HG03558 (cell line): ENCODE measurements around the gene UBD.

ENCODE experiments used
- ATAC-seq: cut with Tn5 transposase; IDR thresholded peaks from one replicate; pipeline ENCODE4 v1.9.1; 2021; ENCODE audit warnings: moderate number of reproducible peaks; ENCODE audit not compliant: unreplicated experiment; ENCODE audit errors: extremely low read depth

Gene UBD

DNA sequence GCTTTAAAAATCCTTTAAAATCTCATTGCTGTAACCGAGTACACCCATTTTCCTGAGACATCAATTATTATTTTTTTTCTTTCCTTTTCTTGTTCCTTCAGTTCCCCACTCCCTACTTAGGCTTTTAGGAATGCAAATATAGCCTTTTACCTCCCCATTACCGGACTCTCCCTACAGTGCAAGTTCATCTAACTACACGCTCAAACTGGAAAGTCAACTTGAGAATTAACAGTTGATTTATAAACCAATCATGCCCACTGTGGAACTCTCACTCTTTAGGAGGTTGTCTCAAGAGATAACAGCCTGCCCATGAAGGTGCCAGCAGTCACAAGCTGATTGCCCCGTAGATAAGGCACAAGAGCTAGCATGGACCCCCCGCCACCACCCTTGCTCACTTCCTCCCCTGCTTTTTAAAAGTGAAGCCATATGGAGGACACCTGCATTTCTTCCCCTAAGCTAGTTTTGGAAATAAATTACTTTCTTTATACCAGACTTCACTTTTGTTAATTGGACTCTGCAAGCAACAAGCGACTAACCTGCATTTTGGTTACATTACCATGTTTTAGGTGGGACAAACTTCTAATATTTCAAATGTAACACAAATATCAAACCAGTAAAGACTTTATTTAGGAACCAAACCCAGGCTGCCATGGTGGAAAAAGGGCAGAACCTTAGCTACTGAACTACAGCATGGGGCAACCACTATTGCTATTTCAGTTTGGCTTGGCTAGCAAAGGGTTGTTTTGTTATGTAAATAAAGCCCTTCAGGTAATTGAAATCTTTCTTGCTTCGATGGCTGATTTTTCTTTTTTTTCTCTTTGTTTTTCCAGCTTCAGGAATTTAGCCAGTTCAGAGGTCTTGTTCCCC, 34.9 kb downstream of the UBD start:
- ATAC-seq: no peak

DNA sequence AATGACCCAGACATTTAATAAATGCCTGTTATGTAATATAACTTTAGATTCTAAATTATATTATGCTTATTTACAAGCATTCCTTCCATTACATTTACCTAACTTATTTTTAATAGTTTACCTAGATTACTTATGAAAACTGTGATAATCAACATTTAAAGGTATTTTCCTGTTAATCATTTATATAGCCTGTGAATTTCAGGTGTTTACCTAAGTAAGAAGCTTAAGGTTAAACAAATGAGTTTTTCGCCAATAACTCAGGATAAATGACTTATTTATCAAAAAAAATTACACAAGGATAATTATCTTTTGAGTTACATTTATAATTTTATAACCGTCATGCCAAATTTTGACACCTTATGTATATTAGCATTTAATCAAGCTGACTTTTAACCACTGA, 35.5 kb downstream of the UBD start:
- no peak for ATAC-seq

DNA sequence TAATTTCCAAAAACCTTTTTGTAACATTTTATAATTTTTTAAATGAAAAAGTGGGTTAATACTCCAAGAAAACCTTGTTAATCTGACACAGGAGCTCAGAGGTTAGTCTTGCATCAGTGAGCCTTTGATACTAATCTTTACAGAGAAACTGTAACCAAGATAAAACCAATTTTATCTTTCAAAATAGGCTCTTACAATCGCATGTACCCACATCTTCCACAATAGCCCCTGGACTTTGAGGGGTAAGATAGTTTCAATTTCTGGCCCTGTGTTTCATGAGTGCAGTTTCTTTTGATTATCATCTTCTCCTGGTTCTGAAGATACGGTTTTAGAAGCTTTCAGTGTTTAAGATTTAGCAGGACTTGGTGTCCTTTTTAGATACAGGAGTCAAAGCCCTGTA, 37.3 kb downstream of the UBD start:
- no peak for ATAC-seq

DNA sequence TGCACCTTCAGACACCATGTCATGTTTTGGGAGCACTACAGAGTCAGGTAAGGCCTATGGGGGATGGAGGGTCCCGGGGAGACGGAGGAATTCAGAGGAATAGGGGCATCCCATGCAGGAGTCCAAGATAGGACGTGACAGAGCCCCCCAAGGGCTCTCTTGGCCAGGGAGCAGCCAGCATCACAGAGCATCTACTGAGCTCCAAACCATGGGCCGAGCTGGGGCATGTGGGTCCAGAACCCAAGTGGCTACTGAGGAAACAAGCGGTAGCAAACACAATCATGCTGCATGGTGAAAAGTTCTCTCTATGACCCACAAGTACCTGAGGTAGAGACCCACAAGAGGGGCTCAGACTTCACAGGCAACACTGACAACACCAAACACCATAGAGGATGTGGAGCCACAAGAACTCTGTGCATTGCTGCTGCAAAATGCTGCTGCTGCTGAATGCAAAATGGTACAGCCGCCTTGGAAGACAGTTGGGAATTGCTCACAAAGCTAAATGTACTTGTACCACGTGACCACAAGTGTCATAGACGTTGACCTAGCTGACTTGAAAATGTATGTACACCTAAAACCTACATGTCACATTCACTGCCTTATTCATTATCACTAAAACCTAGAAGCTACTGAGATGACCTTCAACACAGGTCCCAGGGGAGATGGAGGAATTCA, 38.4 kb downstream of the UBD start:
- no peak for ATAC-seq

DNA sequence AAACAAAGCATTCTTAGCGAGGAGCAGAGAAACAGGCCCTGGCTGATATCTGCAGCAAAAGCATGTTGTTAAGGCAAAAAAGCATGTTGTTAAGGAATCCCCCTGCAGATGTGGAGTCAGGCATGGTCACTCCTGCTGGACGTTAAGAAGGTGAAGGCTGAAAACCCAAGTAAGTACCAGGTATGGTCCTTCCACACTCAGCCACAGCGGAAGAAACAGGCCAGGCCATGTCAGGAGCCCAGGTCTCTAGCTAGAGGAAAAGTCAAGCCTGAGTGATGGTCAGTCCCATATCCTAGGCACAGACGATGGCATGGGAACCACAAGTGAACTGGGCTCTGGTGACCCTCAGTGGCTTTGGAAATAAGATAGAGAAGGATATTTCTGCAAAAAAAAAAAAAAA, 39.3 kb downstream of the UBD start:
- no peak for ATAC-seq

DNA sequence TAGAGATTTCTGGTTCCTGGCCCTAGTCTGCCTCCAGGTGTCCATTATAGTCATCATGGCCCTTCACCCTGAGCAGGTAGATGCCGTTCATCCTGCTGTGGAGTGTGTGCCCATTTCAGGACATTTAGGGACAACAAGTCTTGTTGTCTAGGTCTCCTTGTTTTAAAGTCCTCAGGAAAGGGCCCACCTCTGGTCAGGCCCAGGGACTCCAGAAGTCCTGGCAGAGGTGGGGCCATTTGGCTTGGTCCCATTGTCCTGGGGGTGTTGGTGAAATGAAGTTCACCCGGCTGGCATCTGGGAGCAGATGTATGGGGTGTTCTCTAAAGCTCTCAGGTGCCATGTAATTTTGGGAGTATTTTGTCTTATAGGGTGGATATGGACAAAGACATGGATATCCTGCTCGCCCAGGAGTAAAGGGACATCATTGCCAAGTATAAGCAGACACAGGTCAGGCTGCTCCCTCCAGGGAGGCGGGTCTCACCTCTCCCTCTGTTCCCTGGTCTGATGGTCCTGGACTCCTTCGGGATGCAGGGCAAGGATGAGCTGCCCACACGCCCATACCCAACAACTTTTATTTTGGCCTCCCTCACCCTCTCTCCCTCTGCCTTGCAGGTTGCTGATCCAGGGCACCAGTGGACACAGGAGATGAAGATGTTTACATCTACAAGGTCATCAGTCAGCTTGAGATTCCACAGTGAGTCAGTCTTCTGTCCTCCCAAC, 40.1 kb downstream of the UBD start:
- ATAC-seq: no peak

DNA sequence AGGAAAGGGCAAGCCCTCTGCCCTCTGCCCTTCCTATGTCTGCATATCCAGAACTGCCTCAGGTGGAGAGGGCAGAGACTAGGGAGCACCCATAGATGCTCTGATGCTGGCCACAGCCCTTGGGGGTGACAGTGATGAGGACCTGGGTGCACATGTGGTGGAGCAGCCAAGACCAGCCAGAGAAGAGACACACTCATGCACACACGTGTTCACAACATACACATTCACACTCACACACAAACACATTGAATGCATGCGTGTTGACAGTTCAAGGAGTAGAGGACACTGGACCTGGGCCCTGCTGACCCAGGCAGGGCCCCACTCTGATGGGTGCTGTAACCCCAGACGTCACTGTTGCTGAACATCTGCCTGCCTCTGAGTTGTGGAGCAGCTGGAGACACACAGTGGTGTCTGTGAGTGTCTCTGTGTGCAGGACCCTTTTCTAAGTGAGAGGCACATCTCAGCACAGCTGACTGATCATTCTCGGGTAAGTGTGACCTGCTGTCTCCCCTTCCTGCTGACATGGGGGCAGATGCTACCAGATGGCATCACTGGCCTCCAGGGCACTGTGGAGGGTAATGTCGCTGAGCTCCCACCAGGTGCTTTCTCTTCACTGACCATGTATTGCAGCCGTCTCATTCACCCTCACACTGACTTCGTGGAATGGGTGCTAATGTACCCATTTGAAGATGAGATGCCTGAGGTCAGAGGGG, 41.6 kb downstream of the UBD start:
- ATAC-seq: no peak

DNA sequence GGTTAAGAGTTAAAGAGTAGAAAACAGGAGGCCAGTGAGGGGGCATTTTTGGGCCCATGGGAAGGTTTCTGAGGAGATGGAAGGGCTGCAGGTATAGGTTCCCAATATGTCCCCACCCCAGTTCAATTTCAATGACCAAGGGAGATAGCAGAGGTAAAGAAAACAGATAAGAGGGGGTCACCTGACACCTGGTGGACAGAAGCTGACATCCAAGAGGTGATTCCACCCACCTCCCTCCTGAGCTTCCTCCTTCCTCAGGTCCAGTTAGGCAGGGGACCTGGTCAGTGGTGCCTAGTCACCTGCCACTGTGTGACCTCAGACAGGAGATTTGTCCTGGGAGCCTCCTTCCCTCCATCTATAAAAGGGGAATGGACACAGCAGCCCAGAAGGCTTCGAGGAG, 42.3 kb downstream of the UBD start:
- ATAC-seq: no peak

DNA sequence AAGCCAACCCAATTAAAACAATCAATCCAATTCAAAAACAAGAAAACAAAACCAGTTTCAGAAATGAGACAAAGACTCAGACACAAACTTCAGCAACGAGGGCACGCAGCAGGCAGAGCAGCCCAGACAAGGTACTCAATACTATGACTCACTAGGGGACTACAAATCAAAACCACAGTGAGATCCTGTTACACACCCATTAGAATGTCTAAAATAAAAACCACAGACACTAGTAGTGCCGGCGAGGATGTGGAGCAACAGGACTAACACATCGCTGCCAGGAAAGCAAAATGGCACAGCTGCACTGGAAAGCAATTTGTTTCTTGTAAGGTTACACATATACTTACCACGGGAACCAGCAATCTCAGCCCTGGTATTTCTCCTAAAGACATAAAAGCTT, 43.4 kb downstream of the UBD start:
- ATAC-seq: no peak

DNA sequence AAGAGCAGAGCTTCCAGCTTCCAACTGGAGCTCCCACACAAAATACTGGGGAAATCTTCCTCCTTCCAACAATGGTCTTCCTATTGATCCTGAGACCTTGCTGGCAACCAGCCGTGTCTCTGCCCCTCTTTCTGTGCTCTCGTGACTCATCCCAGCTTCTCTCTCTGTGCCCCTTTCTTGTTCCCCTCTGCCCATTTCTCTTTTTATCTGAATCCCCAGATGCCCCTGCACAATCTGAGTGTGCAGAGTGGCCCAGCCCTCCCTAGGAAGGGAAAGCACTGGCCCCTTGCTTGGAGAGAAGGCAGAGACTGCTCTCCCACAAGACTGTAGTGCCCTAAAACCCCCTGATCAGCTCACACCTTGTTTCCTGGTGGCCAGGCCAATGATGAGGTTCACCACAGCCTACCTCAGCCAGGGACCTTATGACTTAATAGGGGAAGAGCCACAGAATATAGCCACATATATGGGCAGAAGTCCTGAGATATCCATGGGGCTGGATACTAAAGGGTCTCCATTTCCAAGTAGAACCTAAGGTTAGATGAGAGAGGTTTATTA, 48.7 kb downstream of the UBD start:
- ATAC-seq: no peak

DNA sequence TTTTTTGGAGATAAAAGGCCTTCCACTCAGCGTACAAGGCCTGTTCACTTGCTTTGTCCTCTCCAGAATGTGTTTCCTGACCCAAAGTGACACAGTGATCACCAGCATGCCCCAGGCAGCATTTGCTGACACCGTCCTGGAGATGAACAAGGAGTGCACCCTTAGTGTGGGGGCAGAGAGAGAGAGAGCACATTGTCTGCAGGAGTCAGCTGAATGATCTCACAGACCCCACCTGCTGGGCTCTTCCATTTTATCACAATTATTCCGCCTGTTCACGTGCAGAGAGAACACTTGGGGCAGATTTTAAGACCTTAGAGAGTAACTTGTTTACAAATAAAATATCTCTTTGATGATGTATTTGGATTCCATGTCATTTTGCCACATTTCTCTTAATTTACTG, 49.3 kb downstream of the UBD start:
- ATAC-seq: no peak

DNA sequence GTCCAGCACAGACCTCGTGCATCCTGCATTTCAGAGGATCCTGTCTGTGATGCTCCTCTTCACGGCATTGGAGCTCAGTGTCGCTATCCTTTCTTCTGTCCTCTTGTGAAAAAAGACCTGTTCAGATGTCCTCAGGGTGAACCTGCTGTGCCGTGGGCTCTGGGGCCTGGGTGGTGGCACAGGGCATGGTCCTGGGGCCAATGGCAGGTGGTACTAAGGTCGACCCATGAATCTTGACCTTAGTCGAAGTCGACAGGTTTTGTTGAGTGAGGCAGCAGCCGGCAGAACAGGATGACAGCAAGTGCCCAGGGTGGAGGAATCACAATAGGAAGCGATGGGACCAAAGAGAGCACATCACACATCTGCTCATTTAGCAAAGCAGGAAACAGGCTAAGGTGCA, 49.8 kb downstream of the UBD start:
- no peak for ATAC-seq

DNA sequence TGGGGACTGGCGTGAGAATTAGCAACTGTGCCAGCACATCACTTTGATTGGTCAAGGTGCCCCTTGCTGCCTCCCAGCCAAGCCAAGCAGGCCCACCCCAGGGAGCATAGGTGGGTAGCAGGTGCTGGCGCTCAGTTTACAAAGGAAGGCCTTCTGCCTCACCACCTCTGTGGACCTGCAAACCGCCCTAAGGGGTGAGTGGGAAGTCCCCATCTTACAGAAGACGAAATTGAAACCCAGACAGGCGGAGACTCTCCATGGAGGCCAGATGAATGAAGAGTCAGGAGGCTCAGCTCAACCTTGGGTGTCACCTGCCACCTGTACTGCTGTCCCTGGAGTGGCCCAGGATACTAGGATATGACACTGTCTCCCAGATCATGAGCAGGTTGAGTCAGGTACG, 50.3 kb downstream of the UBD start:
- no peak for ATAC-seq

DNA sequence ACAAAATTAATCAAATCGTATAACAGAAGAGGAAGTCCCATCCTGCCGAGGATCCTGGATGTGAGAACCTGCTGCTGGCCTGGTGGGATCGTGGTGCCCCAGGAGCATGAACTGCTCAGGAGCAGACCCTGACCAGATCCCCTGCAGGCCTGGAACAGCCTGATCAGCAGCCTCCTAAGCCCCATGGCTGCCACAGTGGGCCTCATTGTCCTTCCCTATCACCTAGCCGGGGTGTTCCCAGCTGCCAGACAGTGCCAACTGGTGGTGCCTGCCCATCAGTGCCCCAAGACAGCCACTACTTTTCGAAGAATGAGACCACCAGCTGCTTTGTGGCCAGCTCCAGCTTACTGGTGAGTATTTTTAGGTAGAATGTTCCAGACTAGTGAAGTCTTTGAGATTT, 52.2 kb downstream of the UBD start:
- no peak for ATAC-seq

DNA sequence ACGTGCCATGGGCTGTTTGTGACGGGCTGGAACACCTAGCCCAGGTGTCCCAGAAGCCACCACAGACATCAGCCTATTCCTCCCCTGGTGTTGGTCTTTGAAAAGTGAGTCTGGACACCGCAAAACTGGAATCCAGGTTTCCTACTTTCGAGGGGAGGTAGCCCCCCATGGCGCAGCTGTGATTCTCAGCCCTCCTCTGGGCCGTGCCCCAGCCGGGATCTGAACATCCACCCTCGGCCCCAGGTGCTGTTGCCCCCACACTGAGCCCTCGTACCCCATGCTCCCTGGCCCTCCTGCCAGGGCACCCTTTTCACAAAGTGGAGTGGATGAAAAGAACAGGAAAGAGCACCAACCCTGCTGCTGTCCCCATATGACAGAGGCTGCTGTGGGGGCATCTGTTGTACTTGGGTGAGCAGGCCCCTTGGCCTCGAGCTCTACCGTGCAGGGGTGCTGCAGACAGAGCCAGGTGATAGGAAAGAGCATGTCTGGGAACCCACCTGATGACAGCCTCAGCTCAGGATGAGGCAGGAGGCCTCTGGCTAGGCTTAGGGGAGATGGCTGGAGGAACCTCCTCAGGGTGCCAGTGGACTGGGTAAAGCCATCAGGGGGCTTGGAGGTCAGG, 53.0 kb downstream of the UBD start:
- no peak for ATAC-seq

DNA sequence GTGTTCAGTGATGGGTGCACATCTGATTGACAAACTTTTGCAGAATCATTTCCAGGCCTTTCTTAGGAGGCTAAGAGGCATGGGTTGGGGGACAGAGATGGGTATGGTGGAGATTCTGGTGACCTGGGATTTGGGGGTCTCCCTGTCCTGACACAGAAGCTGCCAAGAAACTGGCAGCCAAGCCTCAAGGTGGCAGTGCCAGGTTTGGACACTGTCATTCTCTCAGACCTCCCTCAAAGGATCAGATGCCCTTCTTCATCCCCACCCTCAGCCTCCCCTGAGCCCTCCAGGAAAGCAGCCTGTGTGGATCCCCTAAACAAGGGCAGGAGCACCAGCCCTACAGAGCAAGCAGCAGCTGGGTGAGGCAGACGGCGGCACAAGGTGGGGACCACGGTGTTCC, 53.7 kb downstream of the UBD start:
- ATAC-seq: no peak
